Right lobe of liver (tissue), 6 donors: ENCODE results near the gene NPTX1. TPM values are rescaled to one million over a fixed set of nuclear protein-coding genes. Genes with fewer than 3 reads are reported as not detected.

Source experiments
- ATAC-seq, 4 donors: fragments of 200-7000 bp; cut with Tn5 transposase; one replicate each; pipeline ENCODE4 v1.9.1; 2020; ENCODE audit warnings: mild to moderate bottlenecking in 4 of 4, moderate library complexity in 4 of 4
- DNase-seq, 3 donors: peaks; one replicate each; pipeline ENCODE4 v3.0.0-alpha.2; 2020
- H3K27ac ChIP-seq, 3 donors: fragments of 200-600 bp; one replicate each; pipeline ENCODE4 v1.8.0; 2022
- H3K27me3 ChIP-seq, 2 donors: fragments of 200-600 bp; one replicate each; pipeline ENCODE4 v1.8.0; 2022
- H3K36me3 ChIP-seq, 4 donors: fragments of 200-600 bp; sonication (generic) in 1 of 4; one replicate each; pipeline versions ENCODE4 v1.5.1 to v1.8.0; 2017 to 2022; ENCODE audit warnings: control low read depth in 1 of 4
- H3K4me1 ChIP-seq, 4 donors: fragments of 200-600 bp; sonication (generic) in 1 of 4; one replicate each; pipeline versions ENCODE4 v1.5.1 to v1.8.0; 2017 to 2022; ENCODE audit warnings: control low read depth in 1 of 4
- H3K4me3 ChIP-seq, 3 donors: fragments of 200-600 bp; one replicate each; pipeline ENCODE4 v1.8.0; 2022
- H3K9me3 ChIP-seq, 4 donors: fragments of 200-600 bp; sonication (generic) in 1 of 4; one replicate each; pipeline versions ENCODE4 v1.5.1 to v1.8.0; 2017 to 2022; ENCODE audit warnings: control low read depth in 1 of 4
- POLR2A ChIP-seq: fragments of 450-650 bp; IDR thresholded peaks from one replicate; pipeline ENCODE4 v1.6.1; 2017; ENCODE audit warnings: antibody characterized with exemption, mild to moderate bottlenecking
- WGBS: methylation state at CpG from one replicate; pipeline ENCODE4 v1.1.6; 2018; ENCODE audit warnings: low coverage, low lambda C conversion rate; ENCODE audit not compliant: insufficient coverage; ENCODE audit errors: missing lambda C conversion rate; 5-methylcytosine and 5-hydroxymethylcytosine counted together
- intact Hi-C, 2 donors: fragments of 100-400 bp; cut with DNase I; formaldehyde crosslinking; loops; one replicate each; pipeline versions ENCODE4 v1.11.2 to v1.14.1; 2022
- total RNA-seq, 6 experiments: library from RNA; depleted of rRNA in 2 of 6; stranded (reverse); fragments of >200 nt in 2 of 6; fragmentation: NEBNext Ultra II Directional in 3 of 6; extraction: Animal tissue kit (Norgen Biotek cat#: 25700) in 3 of 6; gene quantifications; one replicate each; pipeline versions ENCODE4 v1.1.0 to v1.2.4, GENCODE V29; 2016 to 2023
- TF ChIP-seq, protein P1 (sequence below), 4 donors: fragments of 200-600 bp in 3 of 4; fragments of 450-650 bp in 1 of 4; IDR thresholded peaks; one replicate each; pipeline versions ENCODE4 v1.5.1 to v1.8.0; 2016 to 2022; ENCODE audit warnings: antibody characterized with exemption in 4 of 4, mild to moderate bottlenecking in 2 of 4
- donor health status: DM: no; HTN: yes; CAD: no.
- donor health status: DM: no; HTN: no; CAD: no.
- donor health status: DM: no; HTN: no; CAD: no.
- donor health status: DM: no; HTN: yes; CAD: no.
- donor health status: DM: no; HTN: yes; CAD: no.

NPTX1 gene
- total RNA-seq, 6 experiments from 2014 or later = 0.06 TPM; not detected in 5

- Histone ChIP-seq H3K27ac (no peak overlapping the region), H3K36me3 (no peaks in the 10 kb centered on the region), H3K4me1 (no peaks in the 10 kb centered on the region), H3K9me3 (no peaks in the 10 kb centered on the region), H3K27me3 (no peaks in the 10 kb centered on the region), H3K4me3 (no peak overlapping the region)
- TF ChIP-seq POLR2A = no peak
- TF ChIP-seq, protein P1, sequence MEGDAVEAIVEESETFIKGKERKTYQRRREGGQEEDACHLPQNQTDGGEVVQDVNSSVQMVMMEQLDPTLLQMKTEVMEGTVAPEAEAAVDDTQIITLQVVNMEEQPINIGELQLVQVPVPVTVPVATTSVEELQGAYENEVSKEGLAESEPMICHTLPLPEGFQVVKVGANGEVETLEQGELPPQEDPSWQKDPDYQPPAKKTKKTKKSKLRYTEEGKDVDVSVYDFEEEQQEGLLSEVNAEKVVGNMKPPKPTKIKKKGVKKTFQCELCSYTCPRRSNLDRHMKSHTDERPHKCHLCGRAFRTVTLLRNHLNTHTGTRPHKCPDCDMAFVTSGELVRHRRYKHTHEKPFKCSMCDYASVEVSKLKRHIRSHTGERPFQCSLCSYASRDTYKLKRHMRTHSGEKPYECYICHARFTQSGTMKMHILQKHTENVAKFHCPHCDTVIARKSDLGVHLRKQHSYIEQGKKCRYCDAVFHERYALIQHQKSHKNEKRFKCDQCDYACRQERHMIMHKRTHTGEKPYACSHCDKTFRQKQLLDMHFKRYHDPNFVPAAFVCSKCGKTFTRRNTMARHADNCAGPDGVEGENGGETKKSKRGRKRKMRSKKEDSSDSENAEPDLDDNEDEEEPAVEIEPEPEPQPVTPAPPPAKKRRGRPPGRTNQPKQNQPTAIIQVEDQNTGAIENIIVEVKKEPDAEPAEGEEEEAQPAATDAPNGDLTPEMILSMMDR (IDR thresholded peaks at IDR 0.05) = no peak
- DNase-seq (no peak), ATAC-seq (no peak)
- 34% methylated on average over 7 of the region's 8 CpGs for WGBS
- intact Hi-C loops = no loop called here
These were observed 28.4 kb upstream of the NPTX1 start for GRCh38 chr17:80504686-80505413.

- H3K4me1 ChIP-seq = no peaks in the 10 kb centered on the region
- no peaks in the 10 kb centered on the region for H3K36me3 ChIP-seq
- H3K4me3 ChIP-seq = no peak overlapping the region
- H3K27me3 ChIP-seq = no peaks in the 10 kb centered on the region
- no peak overlapping the region for H3K27ac ChIP-seq
- no peak for TF ChIP-seq POLR2A
- TF ChIP-seq, protein P1 (IDR thresholded peaks at IDR 0.05) = no peak
- no peaks in the 10 kb centered on the region for H3K9me3 ChIP-seq
- intact Hi-C loops = no loop called here
- no peak for ATAC-seq
- no peak for DNase-seq
These were observed 27.5 kb upstream of the NPTX1 start for GRCh38 chr17:80503921-80504320.

GRCh38 chr17:80503031-80503430, 26.6 kb upstream of the NPTX1 start:
- Histone ChIP-seq H3K36me3 (no peaks in the 10 kb centered on the region), H3K4me3 (no peak overlapping the region), H3K27ac (no peak overlapping the region), H3K4me1 (no peaks in the 10 kb centered on the region), H3K9me3 (no peaks in the 10 kb centered on the region), H3K27me3 (no peaks in the 10 kb centered on the region)
- ATAC-seq (no peak), DNase-seq (no peak)
- intact Hi-C loops = no loop called here
- 50% methylated on average over 2 of the region's 2 CpGs for WGBS
- TF ChIP-seq, protein P1 (IDR thresholded peaks at IDR 0.05) = no peak
- no peak for TF ChIP-seq POLR2A

DNA sequence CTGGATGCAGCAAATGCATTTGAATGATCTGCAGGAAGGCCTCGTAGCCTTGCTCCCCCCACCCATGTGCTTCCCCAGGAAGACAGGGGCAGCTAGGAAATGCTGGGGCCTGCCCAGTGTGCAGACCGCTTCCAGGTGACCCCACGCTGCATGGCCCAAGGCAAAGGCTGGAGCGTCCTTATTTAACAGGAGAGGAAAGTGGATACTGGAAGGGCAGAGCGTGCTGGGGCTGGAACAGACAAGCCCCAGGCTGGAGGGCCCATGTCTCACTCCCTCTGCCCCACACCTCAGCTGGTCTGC, 26.1 kb upstream of the NPTX1 start:
- no peak for TF ChIP-seq POLR2A
- TF ChIP-seq, protein P1 (IDR thresholded peaks at IDR 0.05) = no peak
- no peaks in the 10 kb centered on the region for H3K36me3 ChIP-seq
- intact Hi-C loops = no loop called here

More for the DNA sequence above, 26.1 kb upstream of the NPTX1 start:
- Histone ChIP-seq H3K4me1 (no peaks in the 10 kb centered on the region), H3K4me3 (no peak overlapping the region), H3K9me3 (no peaks in the 10 kb centered on the region), H3K27me3 (no peaks in the 10 kb centered on the region), H3K27ac (no peak overlapping the region)
- 86% methylated on average over 1 of the region's 5 CpGs for WGBS
- DNase-seq (no peak), ATAC-seq (no peak)
